K562 (cell line): ENCODE results near the gene GNG5. TPM values are rescaled to one million over a fixed set of nuclear protein-coding genes. Genes with fewer than 3 reads are reported as not detected.

Source experiments
- C11orf30 ChIP-seq: fragments of 450-650 bp; IDR thresholded peaks from 2 replicates; pipeline ENCODE4 v1.6.1; 2016; ENCODE audit warnings: low read depth, mild to moderate bottlenecking
- CC2D1A ChIP-seq: fragments of 450-650 bp; IDR thresholded peaks from 2 replicates; pipeline ENCODE4 v1.6.1; 2017; ENCODE audit warnings: mild to moderate bottlenecking
- HDAC3 ChIP-seq: fragments of 450-650 bp; IDR thresholded peaks from 2 replicates; pipeline ENCODE4 v1.6.1; 2018; ENCODE audit warnings: borderline replicate concordance, mild to moderate bottlenecking, moderate library complexity; ENCODE audit not compliant: partially characterized antibody
- HNRNPH1 ChIP-seq: fragments of 200-400 bp; formaldehyde crosslinking; optimal IDR thresholded peaks from 2 replicates; pipeline ENCODE3; 2017; ENCODE audit warnings: low read depth, mild to moderate bottlenecking, low read length, moderate library complexity
- KAT8 ChIP-seq: fragments of 450-650 bp; IDR thresholded peaks from 2 replicates; pipeline ENCODE4 v1.6.1; 2016; ENCODE audit warnings: low read depth, mild to moderate bottlenecking
- MAFG ChIP-seq: fragments of 450-650 bp; conservative IDR thresholded peaks from 2 replicates; pipeline ENCODE4 v1.6.1; 2016; ENCODE audit warnings: missing genetic modification characterization, missing compliant biosample characterization
- MCM3 ChIP-seq: fragments of 450-650 bp; IDR thresholded peaks from 2 replicates; pipeline ENCODE4 v1.6.1; 2016
- POLR2H ChIP-seq: IDR thresholded peaks from 2 replicates; pipeline ENCODE4 v1.6.1; 2016; ENCODE audit warnings: missing genetic modification characterization, low read depth, mild to moderate bottlenecking, control low read depth, missing compliant biosample characterization, moderate library complexity
- RBM14 ChIP-seq: fragments of 200-400 bp; formaldehyde crosslinking; IDR thresholded peaks from 2 replicates; pipeline ENCODE4 v1.6.1; 2018; ENCODE audit warnings: low read depth, mild to moderate bottlenecking, low read length, moderate library complexity, borderline replicate concordance; ENCODE audit not compliant: insufficient read depth
- SNIP1 ChIP-seq: fragments of 450-650 bp; IDR thresholded peaks from 2 replicates; pipeline ENCODE4 v1.7.1; 2017; ENCODE audit warnings: low read depth, mild to moderate bottlenecking
- ZKSCAN8 ChIP-seq: fragments of 200-800 bp; sonication (Bioruptor generic); IDR thresholded peaks from 2 replicates; pipeline ENCODE4 v1.6.1; 2016; ENCODE audit warnings: missing genetic modification characterization, missing compliant biosample characterization
- ZNF644 ChIP-seq: fragments of 200-800 bp; sonication (Bioruptor generic); IDR thresholded peaks from 2 replicates; pipeline ENCODE4 v1.6.1; 2016; ENCODE audit warnings: low read depth, missing genetic modification characterization, missing compliant biosample characterization
- ZNF76 ChIP-seq: fragments of 250-450 bp; sonication (Bioruptor Pico); IDR thresholded peaks from 2 replicates; pipeline ENCODE4 v1.4.0; 2020; ENCODE audit warnings: mild to moderate bottlenecking, moderate library complexity, borderline replicate concordance
- ZNF764 ChIP-seq: fragments of 250-450 bp; sonication (Bioruptor Pico); IDR thresholded peaks from 2 replicates; pipeline ENCODE4 v1.4.0; 2020; ENCODE audit warnings: low read depth, mild to moderate bottlenecking, moderate library complexity
- polyA plus RNA-seq, 8 experiments: library from polyadenylated mRNA; depleted of rRNA in 4 of 8; stranded (reverse) in 5 of 8; unstranded in 3 of 8; fragments of >200 nt; fragmentation: Nextera tagmentation in 2 of 8; fragmentation: Illumina TruSeq in 1 of 8; extraction: Ambion mirVana in 2 of 8; extraction: Trizol in 1 of 8; gene quantifications; 2 replicates each; pipeline versions ENCODE4 v1.2.1 to v1.2.3, GENCODE V29; 2011 to 2014; ENCODE audit warnings: inconsistent platforms in 1 of 8, missing spikeins in 1 of 8
- total RNA-seq, 7 experiments: library from RNA; depleted of rRNA in 6 of 7; stranded (reverse); fragments of >200 nt in 6 of 7; fragmentation: Illumina TruSeq in 2 of 7; extraction: Trizol in 2 of 7; gene quantifications; 2 replicates each; pipeline versions ENCODE4 v1.2.1 to v1.2.3, GENCODE V29; 2011 to 2021; ENCODE audit warnings: low replicate concordance in 1 of 7
- TF ChIP-seq, protein P1 (sequence below), 2 experiments: fragments of 450-650 bp; IDR thresholded peaks; 2 replicates each; pipeline ENCODE4 v1.6.1; 2016
- TF ChIP-seq, protein P2 (sequence below): fragments of 450-650 bp; IDR thresholded peaks from 2 replicates; pipeline ENCODE4 v1.6.1; 2016; ENCODE audit warnings: mild to moderate bottlenecking
- TF ChIP-seq, protein P3 (sequence below): fragments of 450-650 bp; IDR thresholded peaks from 2 replicates; pipeline ENCODE4 v1.6.1; 2018; ENCODE audit not compliant: partially characterized antibody
- TF ChIP-seq, protein P4 (sequence below): fragments of 250-450 bp; sonication (Bioruptor Pico); IDR thresholded peaks from 2 replicates; pipeline ENCODE4 v1.5.0; 2020; ENCODE audit warnings: mild to moderate bottlenecking

GNG5 gene
- total and polyA plus RNA-seq, 9 of the 15 experiments (the other 6 are each of a cell fraction or from before 2014, with no cell fraction given): 61.9 to 243 (median 150) TPM

DNA sequence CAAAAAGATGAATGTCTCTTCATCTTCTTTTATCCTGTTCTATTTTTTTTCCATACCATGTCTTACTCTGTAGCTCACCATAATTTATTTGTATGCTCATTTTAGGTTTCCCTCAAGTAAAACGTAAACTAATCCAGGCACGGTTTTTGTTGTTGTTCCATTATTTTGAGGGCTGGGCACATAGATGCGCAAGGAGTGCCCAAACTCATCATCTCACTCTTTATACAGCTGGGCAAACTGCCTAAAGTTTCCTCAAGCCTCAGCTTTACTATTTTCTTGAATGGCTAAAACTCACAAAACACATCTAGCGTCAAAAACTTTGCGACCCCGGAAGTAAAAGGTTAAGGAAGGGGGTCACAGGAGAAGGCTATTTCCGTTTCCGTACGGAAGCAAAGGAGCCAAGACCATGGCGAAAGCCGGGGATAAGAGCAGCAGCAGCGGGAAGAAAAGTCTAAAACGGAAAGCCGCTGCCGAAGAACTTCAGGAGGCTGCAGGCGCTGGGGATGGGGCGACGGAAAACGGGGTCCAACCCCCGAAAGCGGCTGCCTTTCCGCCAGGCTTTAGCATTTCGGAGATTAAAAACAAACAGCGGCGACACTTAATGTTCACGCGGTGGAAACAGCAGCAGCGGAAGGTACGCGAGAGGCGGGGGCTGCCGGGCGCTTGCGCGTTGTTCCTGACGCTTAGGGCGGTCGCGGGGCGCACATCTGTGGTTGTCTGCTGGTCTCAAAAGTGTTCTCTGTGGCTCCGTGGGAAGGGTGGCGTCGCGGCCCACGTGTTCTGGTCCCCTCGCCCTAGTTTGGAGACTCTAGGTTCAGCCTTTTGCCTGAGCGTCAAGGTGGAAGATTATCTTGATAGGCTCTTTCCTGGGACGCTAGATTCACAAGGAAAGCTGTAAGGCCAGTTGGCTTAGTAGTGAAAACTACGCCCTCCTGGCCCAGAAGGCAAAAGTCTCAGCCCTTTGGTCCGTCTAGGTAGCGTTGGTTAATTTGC, 27.2 kb downstream of the GNG5 start, which contains the start of gene RPF1 (continued):
- TF ChIP-seq, protein P1, sequence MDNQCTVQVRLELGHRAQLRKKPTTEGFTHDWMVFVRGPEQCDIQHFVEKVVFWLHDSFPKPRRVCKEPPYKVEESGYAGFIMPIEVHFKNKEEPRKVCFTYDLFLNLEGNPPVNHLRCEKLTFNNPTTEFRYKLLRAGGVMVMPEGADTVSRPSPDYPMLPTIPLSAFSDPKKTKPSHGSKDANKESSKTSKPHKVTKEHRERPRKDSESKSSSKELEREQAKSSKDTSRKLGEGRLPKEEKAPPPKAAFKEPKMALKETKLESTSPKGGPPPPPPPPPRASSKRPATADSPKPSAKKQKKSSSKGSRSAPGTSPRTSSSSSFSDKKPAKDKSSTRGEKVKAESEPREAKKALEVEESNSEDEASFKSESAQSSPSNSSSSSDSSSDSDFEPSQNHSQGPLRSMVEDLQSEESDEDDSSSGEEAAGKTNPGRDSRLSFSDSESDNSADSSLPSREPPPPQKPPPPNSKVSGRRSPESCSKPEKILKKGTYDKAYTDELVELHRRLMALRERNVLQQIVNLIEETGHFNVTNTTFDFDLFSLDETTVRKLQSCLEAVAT (IDR thresholded peaks at IDR 0.05): peak in 1 of 2 experiments; percentile 72; a peak in 2 of 4 replicates
- peak; percentile 85 for TF ChIP-seq POLR2H
- TF ChIP-seq KAT8: peak; percentile 34; the same call in 1 of the 2 replicates
- TF ChIP-seq, protein P2, sequence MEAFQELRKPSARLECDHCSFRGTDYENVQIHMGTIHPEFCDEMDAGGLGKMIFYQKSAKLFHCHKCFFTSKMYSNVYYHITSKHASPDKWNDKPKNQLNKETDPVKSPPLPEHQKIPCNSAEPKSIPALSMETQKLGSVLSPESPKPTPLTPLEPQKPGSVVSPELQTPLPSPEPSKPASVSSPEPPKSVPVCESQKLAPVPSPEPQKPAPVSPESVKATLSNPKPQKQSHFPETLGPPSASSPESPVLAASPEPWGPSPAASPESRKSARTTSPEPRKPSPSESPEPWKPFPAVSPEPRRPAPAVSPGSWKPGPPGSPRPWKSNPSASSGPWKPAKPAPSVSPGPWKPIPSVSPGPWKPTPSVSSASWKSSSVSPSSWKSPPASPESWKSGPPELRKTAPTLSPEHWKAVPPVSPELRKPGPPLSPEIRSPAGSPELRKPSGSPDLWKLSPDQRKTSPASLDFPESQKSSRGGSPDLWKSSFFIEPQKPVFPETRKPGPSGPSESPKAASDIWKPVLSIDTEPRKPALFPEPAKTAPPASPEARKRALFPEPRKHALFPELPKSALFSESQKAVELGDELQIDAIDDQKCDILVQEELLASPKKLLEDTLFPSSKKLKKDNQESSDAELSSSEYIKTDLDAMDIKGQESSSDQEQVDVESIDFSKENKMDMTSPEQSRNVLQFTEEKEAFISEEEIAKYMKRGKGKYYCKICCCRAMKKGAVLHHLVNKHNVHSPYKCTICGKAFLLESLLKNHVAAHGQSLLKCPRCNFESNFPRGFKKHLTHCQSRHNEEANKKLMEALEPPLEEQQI: peak; percentile 92
- peak; percentile 55; the same call in 1 of the 2 replicates for TF ChIP-seq ZKSCAN8 (CRISPR knock-in tag)
- TF ChIP-seq ZNF76: 0 out of 2 replicates have a peak, but pooled peaks have one; percentile 65
- TF ChIP-seq ZNF644 (tag): peak; percentile 94
- TF ChIP-seq HNRNPH1: no peak
- TF ChIP-seq CC2D1A: peak; percentile 90
- TF ChIP-seq, protein P3, sequence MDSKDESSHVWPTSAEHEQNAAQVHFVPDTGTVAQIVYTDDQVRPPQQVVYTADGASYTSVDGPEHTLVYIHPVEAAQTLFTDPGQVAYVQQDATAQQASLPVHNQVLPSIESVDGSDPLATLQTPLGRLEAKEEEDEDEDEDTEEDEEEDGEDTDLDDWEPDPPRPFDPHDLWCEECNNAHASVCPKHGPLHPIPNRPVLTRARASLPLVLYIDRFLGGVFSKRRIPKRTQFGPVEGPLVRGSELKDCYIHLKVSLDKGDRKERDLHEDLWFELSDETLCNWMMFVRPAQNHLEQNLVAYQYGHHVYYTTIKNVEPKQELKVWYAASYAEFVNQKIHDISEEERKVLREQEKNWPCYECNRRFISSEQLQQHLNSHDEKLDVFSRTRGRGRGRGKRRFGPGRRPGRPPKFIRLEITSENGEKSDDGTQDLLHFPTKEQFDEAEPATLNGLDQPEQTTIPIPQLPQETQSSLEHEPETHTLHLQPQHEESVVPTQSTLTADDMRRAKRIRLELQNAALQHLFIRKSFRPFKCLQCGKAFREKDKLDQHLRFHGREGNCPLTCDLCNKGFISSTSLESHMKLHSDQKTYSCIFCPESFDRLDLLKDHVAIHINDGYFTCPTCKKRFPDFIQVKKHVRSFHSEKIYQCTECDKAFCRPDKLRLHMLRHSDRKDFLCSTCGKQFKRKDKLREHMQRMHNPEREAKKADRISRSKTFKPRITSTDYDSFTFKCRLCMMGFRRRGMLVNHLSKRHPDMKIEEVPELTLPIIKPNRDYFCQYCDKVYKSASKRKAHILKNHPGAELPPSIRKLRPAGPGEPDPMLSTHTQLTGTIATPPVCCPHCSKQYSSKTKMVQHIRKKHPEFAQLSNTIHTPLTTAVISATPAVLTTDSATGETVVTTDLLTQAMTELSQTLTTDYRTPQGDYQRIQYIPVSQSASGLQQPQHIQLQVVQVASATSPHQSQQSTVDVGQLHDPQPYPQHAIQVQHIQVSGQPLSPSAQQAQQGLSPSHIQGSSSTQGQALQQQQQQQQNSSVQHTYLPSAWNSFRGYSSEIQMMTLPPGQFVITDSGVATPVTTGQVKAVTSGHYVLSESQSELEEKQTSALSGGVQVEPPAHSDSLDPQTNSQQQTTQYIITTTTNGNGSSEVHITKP: peak; percentile 61
- TF ChIP-seq, protein P4, sequence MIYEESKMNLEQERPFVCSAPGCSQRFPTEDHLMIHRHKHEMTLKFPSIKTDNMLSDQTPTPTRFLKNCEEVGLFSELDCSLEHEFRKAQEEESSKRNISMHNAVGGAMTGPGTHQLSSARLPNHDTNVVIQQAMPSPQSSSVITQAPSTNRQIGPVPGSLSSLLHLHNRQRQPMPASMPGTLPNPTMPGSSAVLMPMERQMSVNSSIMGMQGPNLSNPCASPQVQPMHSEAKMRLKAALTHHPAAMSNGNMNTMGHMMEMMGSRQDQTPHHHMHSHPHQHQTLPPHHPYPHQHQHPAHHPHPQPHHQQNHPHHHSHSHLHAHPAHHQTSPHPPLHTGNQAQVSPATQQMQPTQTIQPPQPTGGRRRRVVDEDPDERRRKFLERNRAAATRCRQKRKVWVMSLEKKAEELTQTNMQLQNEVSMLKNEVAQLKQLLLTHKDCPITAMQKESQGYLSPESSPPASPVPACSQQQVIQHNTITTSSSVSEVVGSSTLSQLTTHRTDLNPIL (CRISPR knock-in tag): 0 out of 2 replicates have a peak, but pooled peaks have one; percentile 59
- no peak for TF ChIP-seq ZNF764
- TF ChIP-seq C11orf30: peak; percentile 80
- no peak for TF ChIP-seq MCM3
- no peak for TF ChIP-seq RBM14
- no peak; the same call in 1 of the 2 replicates for TF ChIP-seq MAFG (tag)
- TF ChIP-seq HDAC3: peak; percentile 48
- TF ChIP-seq SNIP1: no peak
